Psoas muscle (tissue), 8 donors: ENCODE data around the gene RUNX2. TPM values are rescaled to one million over a fixed set of nuclear protein-coding genes. Genes with fewer than 3 reads are reported as not detected.

Source experiments
- ATAC-seq, 4 donors: fragments of 200-7000 bp; cut with Tn5 transposase; one replicate each; pipeline ENCODE4 v1.9.1; 2020; ENCODE audit warnings: moderate library complexity in 3 of 4, mild to moderate bottlenecking in 2 of 4
- DNase-seq, 2 donors: peaks; one replicate each; pipeline ENCODE4 v3.0.0-alpha.2; 2020
- H3K27ac ChIP-seq: fragments of 200-600 bp; one replicate; pipeline ENCODE4 v1.8.0; 2022
- H3K27me3 ChIP-seq, 3 donors: fragments of 200-600 bp in 1 of 3; one replicate each; pipeline versions ENCODE4 v1.6.1 to v1.8.0; 2013 to 2022; ENCODE audit warnings: low read length in 2 of 3, mild to moderate bottlenecking in 2 of 3, moderate library complexity in 1 of 3; ENCODE audit not compliant: insufficient read depth in 3 of 3
- H3K36me3 ChIP-seq, 2 donors: fragments of 200-600 bp in 1 of 2; one replicate each; pipeline versions ENCODE4 v1.6.1 to v1.8.0; 2013 to 2022; ENCODE audit warnings: low read depth in 1 of 2, mild to moderate bottlenecking in 1 of 2, moderate library complexity in 1 of 2; ENCODE audit not compliant: insufficient read depth in 1 of 2
- H3K4me1 ChIP-seq: fragments of 200-600 bp; one replicate; pipeline ENCODE4 v1.8.0; 2022
- H3K4me3 ChIP-seq: fragments of 200-600 bp; one replicate; pipeline ENCODE4 v1.8.0; 2022; ENCODE audit warnings: mild to moderate bottlenecking
- H3K9me3 ChIP-seq: fragments of 200-600 bp; one replicate; pipeline ENCODE4 v1.8.0; 2022
- WGBS, 3 donors: extraction: QIAGEN DNeasy Blood & Tissue Kit; methylation state at CpG; one replicate each; pipeline versions ENCODE4 v1.1.6 to v1.1.7; 2013; 5-methylcytosine and 5-hydroxymethylcytosine counted together
- intact Hi-C, 2 donors: fragments of 100-400 bp; cut with DNase I; formaldehyde crosslinking; loops; one replicate each; pipeline versions ENCODE4 v1.11.0 to v1.14.2; 2022
- polyA plus RNA-seq, 3 donors: library from polyadenylated mRNA; stranded (reverse); fragments of 200-250 nt; gene quantifications; one replicate each; pipeline ENCODE4 v1.2.3, GENCODE V29; 2013
- total RNA-seq, 4 donors: library from RNA; stranded (reverse); fragmentation: NEBNext Ultra II Directional in 2 of 4; extraction: Animal tissue kit (Norgen Biotek cat#: 25700) in 2 of 4; gene quantifications; one replicate each; pipeline versions ENCODE4 v1.2.1 to v1.2.4, GENCODE V29; 2021 to 2023
- TF ChIP-seq, protein P1 (sequence below): fragments of 200-600 bp; IDR thresholded peaks from one replicate; pipeline ENCODE4 v1.8.0; 2022; ENCODE audit warnings: antibody characterized with exemption
- donor health status: healthy with polysubstance abuse.
- donor health status: DM: no; HTN: no; CAD: no; lungs with moderate emphysema.
- donor health status: Bipolar disorder and iron deficiency.
- donor health status: healthy.
- donor health status: DM: yes; HTN: yes; CAD: no.
- donor health status: DM: no; HTN: no; CAD: no.
- donor health status: DM: no; HTN: no; CAD: no.
- donor health status: DM: yes; HTN: yes; CAD: no.

RUNX2 gene
- total and polyA plus RNA-seq, 7 donors = 0.07 to 0.69 (median 0.21) TPM

GRCh38 chr6:45643126-45643525 lies 315.0 kb downstream of the RUNX2 start:
- ATAC-seq (no peak), DNase-seq (no peak)
- intact Hi-C loops = no loop called here
- Histone ChIP-seq H3K27ac (no peak overlapping the region), H3K27me3 (no peaks in the 10 kb centered on the region), H3K4me1 (no peaks in the 10 kb centered on the region), H3K36me3 (no peaks in the 10 kb centered on the region), H3K9me3 (no peaks in the 10 kb centered on the region), H3K4me3 (no peak overlapping the region)
- TF ChIP-seq, protein P1, sequence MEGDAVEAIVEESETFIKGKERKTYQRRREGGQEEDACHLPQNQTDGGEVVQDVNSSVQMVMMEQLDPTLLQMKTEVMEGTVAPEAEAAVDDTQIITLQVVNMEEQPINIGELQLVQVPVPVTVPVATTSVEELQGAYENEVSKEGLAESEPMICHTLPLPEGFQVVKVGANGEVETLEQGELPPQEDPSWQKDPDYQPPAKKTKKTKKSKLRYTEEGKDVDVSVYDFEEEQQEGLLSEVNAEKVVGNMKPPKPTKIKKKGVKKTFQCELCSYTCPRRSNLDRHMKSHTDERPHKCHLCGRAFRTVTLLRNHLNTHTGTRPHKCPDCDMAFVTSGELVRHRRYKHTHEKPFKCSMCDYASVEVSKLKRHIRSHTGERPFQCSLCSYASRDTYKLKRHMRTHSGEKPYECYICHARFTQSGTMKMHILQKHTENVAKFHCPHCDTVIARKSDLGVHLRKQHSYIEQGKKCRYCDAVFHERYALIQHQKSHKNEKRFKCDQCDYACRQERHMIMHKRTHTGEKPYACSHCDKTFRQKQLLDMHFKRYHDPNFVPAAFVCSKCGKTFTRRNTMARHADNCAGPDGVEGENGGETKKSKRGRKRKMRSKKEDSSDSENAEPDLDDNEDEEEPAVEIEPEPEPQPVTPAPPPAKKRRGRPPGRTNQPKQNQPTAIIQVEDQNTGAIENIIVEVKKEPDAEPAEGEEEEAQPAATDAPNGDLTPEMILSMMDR = no peak
- WGBS, 3 donors = 61 to 63% (median 62%) methylated on average over 3 of the region's 3 CpGs

GRCh38 chr6:45644720-45645119 lies 316.6 kb downstream of the RUNX2 start:
- no peak overlapping the region for H3K4me3 ChIP-seq
- H3K4me1 ChIP-seq = no peaks in the 10 kb centered on the region
- H3K27ac ChIP-seq = no peak overlapping the region
- no peaks in the 10 kb centered on the region for H3K27me3 ChIP-seq
- no peaks in the 10 kb centered on the region for H3K36me3 ChIP-seq
- no peaks in the 10 kb centered on the region for H3K9me3 ChIP-seq
- intact Hi-C loops = no loop called here
- ATAC-seq (no peak), DNase-seq (no peak)
- TF ChIP-seq, protein P1 = no peak

DNA sequence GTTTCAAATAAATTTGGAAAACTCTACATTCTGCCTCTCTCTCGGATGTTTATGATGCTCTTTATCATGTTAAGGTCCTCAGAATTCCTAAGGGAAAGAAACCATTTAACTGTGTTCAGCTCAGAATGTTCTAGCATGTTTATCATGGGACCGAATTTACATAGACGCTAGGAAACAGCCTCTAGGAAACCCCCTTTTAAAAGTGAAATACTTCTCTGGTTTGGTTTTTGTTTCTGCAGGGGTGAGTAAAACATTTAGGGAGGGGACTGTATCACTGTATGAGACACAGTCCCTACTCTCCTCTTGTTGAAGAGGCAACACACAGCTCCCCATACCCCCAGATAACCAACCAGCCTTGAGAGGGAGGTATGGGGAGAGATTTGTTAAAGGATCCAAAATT lies 317.2 kb downstream of the RUNX2 start:
- 88 to 93% (median 90%) methylated on average over 3 of the region's 3 CpGs for WGBS, 3 donors
- no peaks in the 10 kb centered on the region for H3K4me1 ChIP-seq
- H3K27ac ChIP-seq = no peak overlapping the region
- H3K4me3 ChIP-seq = no peak overlapping the region
- H3K27me3 ChIP-seq = no peaks in the 10 kb centered on the region
- H3K9me3 ChIP-seq = no peaks in the 10 kb centered on the region
- DNase-seq (no peak), ATAC-seq (no peak)
- H3K36me3 ChIP-seq = no peaks in the 10 kb centered on the region
- TF ChIP-seq, protein P1 = no peak
- intact Hi-C loops = no loop called here

DNA sequence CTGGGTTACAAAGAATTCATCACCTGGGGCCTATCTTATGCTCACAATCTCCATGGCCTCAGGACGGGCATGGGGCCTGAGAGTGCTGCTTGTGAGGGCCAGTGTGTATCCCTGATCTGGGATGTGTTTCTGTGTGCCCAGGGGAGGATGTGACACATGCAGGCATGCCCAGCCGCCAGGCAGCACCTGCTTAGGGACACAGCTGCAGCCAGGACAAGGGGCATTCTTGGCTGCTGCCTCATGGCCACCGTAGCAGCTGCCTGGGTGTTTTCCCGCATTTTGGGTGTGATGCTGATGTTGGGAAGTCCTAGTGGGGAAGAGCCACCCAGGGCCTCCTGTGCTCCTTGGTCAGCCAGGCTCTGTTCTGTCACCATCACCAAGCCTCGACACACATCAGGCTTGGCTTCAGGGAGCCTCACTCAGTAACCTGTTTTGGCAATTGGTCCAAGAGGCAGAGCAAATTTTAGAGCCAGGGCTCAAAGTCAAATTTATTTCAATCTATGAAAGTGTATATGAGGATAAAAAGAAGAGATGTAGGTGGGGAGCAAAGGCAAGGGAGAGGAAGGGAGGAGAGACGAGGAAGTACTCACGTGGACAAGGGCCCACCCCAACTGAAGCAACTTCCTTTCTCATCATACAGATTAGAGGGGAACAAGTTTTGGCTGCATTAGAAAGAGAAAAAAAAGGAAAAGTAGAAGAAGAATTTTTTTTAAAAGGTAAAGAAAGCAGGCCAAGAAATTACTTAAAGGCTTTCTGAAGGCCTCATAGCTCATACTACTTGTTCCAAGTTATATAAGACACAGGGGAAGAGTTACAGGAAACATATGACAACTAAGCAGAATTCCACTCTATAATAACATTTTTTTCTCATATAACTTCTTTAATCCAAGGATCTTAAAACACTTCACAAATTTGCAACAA lies 319.5 kb downstream of the RUNX2 start:
- WGBS, 3 donors = 68 to 76% (median 73%) methylated on average over 7 of the region's 7 CpGs
- DNase-seq (no peak), ATAC-seq (peak in 1 of 4 donors; percentile 28)
- TF ChIP-seq, protein P1 = no peak
- intact Hi-C loops = no loop called here
- Histone ChIP-seq H3K36me3 (no peaks in the 10 kb centered on the region), H3K9me3 (no peaks in the 10 kb centered on the region), H3K27me3 (no peaks in the 10 kb centered on the region), H3K4me1 (no peaks in the 10 kb centered on the region), H3K27ac (no peak overlapping the region), H3K4me3 (no peak overlapping the region)

- no peak for DNase-seq
- no peak overlapping the region for H3K27ac ChIP-seq
- H3K4me1 ChIP-seq = no peaks in the 10 kb centered on the region
- no peaks in the 10 kb centered on the region for H3K36me3 ChIP-seq
- no peaks in the 10 kb centered on the region for H3K9me3 ChIP-seq
- H3K4me3 ChIP-seq = no peak overlapping the region
- no peak for ATAC-seq
- TF ChIP-seq, protein P1 = no peak
- WGBS, 3 donors = 80 to 90% (median 84%) methylated on average over 5 of the region's 5 CpGs
- intact Hi-C loops = no loop called here
- H3K27me3 ChIP-seq = no peaks in the 10 kb centered on the region
Observed at GRCh38 chr6:45648262-45648620, 320.1 kb downstream of the RUNX2 start.
